A673 (cell line): Measurements from ENCODE around the gene RCC1.

Source experiments
- EZH2 ChIP-seq: fragments of 200-600 bp; sonication (generic); IDR thresholded peaks from 2 replicates; pipeline ENCODE4 v1.6.1; 2017; ENCODE audit warnings: borderline replicate concordance, low read depth, mild to moderate bottlenecking, mixed read lengths, antibody characterized with exemption, low read length; ENCODE audit not compliant: poor library complexity, severe bottlenecking
- TF ChIP-seq, protein P1 (sequence below): fragments of 300-800, 200-600 bp; sonication (generic); conservative IDR thresholded peaks from 2 replicates; pipeline ENCODE4 v1.5.1; 2017; ENCODE audit warnings: low read depth, mild to moderate bottlenecking, antibody characterized with exemption, low read length, moderate library complexity, mixed read lengths

DNA sequence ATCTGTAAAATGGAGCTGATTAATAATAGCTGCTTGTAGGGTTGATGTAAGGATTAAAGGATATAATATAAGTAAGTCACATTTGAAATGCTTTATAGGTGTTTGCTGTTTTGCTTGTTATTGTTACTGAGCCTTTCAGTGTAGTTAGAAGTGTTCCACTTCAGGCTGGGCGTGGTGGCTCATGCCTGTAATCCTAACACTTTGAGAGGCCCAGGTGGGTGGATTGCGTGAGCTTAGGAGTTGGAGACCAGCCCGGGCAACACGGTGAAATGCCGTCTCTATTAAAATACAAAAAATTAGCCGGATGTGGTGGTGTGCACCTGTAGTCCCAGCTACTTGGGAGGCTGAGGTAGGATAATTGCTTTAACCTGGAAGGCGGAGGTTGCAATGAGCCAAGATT lies 59.2 kb downstream of the RCC1 start:
- TF ChIP-seq, protein P1, sequence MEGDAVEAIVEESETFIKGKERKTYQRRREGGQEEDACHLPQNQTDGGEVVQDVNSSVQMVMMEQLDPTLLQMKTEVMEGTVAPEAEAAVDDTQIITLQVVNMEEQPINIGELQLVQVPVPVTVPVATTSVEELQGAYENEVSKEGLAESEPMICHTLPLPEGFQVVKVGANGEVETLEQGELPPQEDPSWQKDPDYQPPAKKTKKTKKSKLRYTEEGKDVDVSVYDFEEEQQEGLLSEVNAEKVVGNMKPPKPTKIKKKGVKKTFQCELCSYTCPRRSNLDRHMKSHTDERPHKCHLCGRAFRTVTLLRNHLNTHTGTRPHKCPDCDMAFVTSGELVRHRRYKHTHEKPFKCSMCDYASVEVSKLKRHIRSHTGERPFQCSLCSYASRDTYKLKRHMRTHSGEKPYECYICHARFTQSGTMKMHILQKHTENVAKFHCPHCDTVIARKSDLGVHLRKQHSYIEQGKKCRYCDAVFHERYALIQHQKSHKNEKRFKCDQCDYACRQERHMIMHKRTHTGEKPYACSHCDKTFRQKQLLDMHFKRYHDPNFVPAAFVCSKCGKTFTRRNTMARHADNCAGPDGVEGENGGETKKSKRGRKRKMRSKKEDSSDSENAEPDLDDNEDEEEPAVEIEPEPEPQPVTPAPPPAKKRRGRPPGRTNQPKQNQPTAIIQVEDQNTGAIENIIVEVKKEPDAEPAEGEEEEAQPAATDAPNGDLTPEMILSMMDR: no peak
- TF ChIP-seq EZH2: no peak
